ENCODE measurements around the gene RNF130. TPM values are rescaled to one million over a fixed set of nuclear protein-coding genes. Genes with fewer than 3 reads are reported as not detected.

The RNF130 gene
- 89.7 TPM for total RNA-seq

GRCh38 chr5:180071531-180072255 is at the start of gene RNF130:
TSS of gene RNF130 (minus strand) at chr5:180071759. CDS start at chr5:180071702, 57 bp downstream.

GRCh38 chr5:179907556-179908324 is 163.8 kb downstream of the RNF130 start, which contains the start of gene TBC1D9B:
TSS of gene TBC1D9B (minus strand) at chr5:179907897. CDS start at chr5:179907821, 76 bp downstream.

Other genes with a start within 250 kb of the RNF130 start
- 55.3 TPM for gene MRNIP, start 212.9 kb downstream of the RNF130 start, total RNA-seq
- 62.9 TPM for gene TBC1D9B, start 163.9 kb downstream of the RNF130 start, total RNA-seq
- gene RASGEF1C, start 137.5 kb upstream of the RNF130 start, total RNA-seq: 6.5 TPM
- 47.5 TPM for gene MAPK9, start 220.3 kb upstream of the RNF130 start, total RNA-seq